ENCODE results near the gene CCDC83. TPM values are rescaled to one million over a fixed set of nuclear protein-coding genes. Genes with fewer than 3 reads are reported as not detected.

The CCDC83 gene
- total RNA-seq, 1 donor from 2014 or later, result not detected

- H3K79me2 ChIP-seq (ENCODE audit: low read depth), result no peaks in the 10 kb centered on the region
- H3K4me3 ChIP-seq, result no peak overlapping the region
- no peaks in the 10 kb centered on the region for H3K4me1 ChIP-seq
- DNase-seq (ENCODE audit: low spot score), result no peak
- no peak overlapping the region for H2AFZ ChIP-seq (replicated peaks)
- H3F3A ChIP-seq (ENCODE audit: low read depth), result no peaks in the 10 kb centered on the region
- no peak overlapping the region for H3K4me2 ChIP-seq
- Mint-ChIP-seq H3K27me3 (ENCODE audit: insufficient read depth, low read depth) (peaks cover 2% of the 10 kb centered on the region), H3K36me3 (no peaks in the 10 kb centered on the region), H3K4me3 (no peak overlapping the region), H3K4me1 (peaks cover 3% of the 10 kb centered on the region), H3K9me3 (no peaks in the 10 kb centered on the region), H3K27ac (no peak overlapping the region)
- H3K9me3 ChIP-seq (ENCODE audit: low read depth), result peaks cover 5% of the 10 kb centered on the region
- H3K9ac ChIP-seq, result no peak overlapping the region
- TF ChIP-seq EZH2phosphoT487 (IDR thresholded peaks at IDR 0.05) (no peak), EZH2 (IDR thresholded peaks at IDR 0.05) (no peak)
- TF ChIP-seq, protein P1, sequence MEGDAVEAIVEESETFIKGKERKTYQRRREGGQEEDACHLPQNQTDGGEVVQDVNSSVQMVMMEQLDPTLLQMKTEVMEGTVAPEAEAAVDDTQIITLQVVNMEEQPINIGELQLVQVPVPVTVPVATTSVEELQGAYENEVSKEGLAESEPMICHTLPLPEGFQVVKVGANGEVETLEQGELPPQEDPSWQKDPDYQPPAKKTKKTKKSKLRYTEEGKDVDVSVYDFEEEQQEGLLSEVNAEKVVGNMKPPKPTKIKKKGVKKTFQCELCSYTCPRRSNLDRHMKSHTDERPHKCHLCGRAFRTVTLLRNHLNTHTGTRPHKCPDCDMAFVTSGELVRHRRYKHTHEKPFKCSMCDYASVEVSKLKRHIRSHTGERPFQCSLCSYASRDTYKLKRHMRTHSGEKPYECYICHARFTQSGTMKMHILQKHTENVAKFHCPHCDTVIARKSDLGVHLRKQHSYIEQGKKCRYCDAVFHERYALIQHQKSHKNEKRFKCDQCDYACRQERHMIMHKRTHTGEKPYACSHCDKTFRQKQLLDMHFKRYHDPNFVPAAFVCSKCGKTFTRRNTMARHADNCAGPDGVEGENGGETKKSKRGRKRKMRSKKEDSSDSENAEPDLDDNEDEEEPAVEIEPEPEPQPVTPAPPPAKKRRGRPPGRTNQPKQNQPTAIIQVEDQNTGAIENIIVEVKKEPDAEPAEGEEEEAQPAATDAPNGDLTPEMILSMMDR (IDR thresholded peaks at IDR 0.05), result no peak
- H3K27ac ChIP-seq, result no peak overlapping the region
- H3K27me3 ChIP-seq, result no peaks in the 10 kb centered on the region
- no peaks in the 10 kb centered on the region for H4K20me1 ChIP-seq (ENCODE audit: low read depth)
- H3K36me3 ChIP-seq, result no peaks in the 10 kb centered on the region
Measured at GRCh38 chr11:85912414-85912813, 57.2 kb downstream of the CCDC83 start.

DNA sequence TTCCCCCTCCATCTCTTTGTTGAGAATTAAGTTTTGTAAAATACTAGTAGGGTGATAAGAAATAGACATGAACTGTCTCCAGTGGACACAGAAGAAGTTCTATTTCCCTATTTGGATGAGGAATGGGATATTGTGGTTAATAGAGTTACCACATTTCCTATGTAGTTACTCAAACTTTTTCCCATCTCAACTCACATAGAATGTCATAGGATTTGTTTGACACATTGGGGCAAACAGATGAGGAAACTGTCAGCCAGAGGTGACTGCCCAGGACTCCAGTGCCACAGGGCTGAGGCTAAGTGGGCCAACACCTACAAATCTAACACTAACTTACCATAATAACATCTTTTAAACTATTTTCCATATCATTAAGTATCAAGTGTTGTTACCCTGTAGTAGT, 58.3 kb downstream of the CCDC83 start:
- Mint-ChIP-seq H3K4me3 (no peak overlapping the region), H3K4me1 (peaks cover 3% of the 10 kb centered on the region), H3K36me3 (no peaks in the 10 kb centered on the region), H3K27me3 (ENCODE audit: insufficient read depth, low read depth) (peaks cover 7% of the 10 kb centered on the region), H3K27ac (no peak overlapping the region), H3K9me3 (no peaks in the 10 kb centered on the region)
- no peak for TF ChIP-seq EZH2phosphoT487 (IDR thresholded peaks at IDR 0.05)
- TF ChIP-seq EZH2 (IDR thresholded peaks at IDR 0.05), result no peak
- TF ChIP-seq, protein P1 (IDR thresholded peaks at IDR 0.05), result no peak
- Histone ChIP-seq H3K9ac (no peak overlapping the region), H4K20me1 (ENCODE audit: low read depth) (no peaks in the 10 kb centered on the region), H2AFZ (replicated peaks) (no peak overlapping the region), H3K27ac (no peak overlapping the region), H3K9me3 (ENCODE audit: low read depth) (peaks cover 5% of the 10 kb centered on the region), H3F3A (ENCODE audit: low read depth) (no peaks in the 10 kb centered on the region), H3K4me1 (no peaks in the 10 kb centered on the region), H3K4me2 (no peak overlapping the region), H3K4me3 (no peak overlapping the region), H3K36me3 (no peaks in the 10 kb centered on the region), H3K79me2 (ENCODE audit: low read depth) (no peaks in the 10 kb centered on the region), H3K27me3 (no peaks in the 10 kb centered on the region)
- no peak for DNase-seq (ENCODE audit: low spot score)

- peaks cover 4% of the 10 kb centered on the region for H3K4me1 ChIP-seq
- H3K9ac ChIP-seq, result no peak overlapping the region
- H3K27ac Mint-ChIP-seq, result no peak overlapping the region
- H3K9me3 Mint-ChIP-seq, result no peaks in the 10 kb centered on the region
- H3K27me3 ChIP-seq, result no peaks in the 10 kb centered on the region
- H3K79me2 ChIP-seq (ENCODE audit: low read depth), result no peaks in the 10 kb centered on the region
- no peak for TF ChIP-seq EZH2 (IDR thresholded peaks at IDR 0.05)
- TF ChIP-seq, protein P1 (IDR thresholded peaks at IDR 0.05), result no peak
- no peak for TF ChIP-seq EZH2phosphoT487 (IDR thresholded peaks at IDR 0.05)
- no peak overlapping the region for H3K4me3 ChIP-seq
- H3K4me2 ChIP-seq, result no peak overlapping the region
- peaks cover 5% of the 10 kb centered on the region for H3K9me3 ChIP-seq (ENCODE audit: low read depth)
- no peaks in the 10 kb centered on the region for H4K20me1 ChIP-seq (ENCODE audit: low read depth)
- no peaks in the 10 kb centered on the region for H3F3A ChIP-seq (ENCODE audit: low read depth)
- DNase-seq (ENCODE audit: low spot score), result no peak
- H3K4me3 Mint-ChIP-seq, result no peak overlapping the region
- H3K36me3 ChIP-seq, result no peaks in the 10 kb centered on the region
- H3K36me3 Mint-ChIP-seq, result no peaks in the 10 kb centered on the region
- peaks cover 7% of the 10 kb centered on the region for H3K27me3 Mint-ChIP-seq (ENCODE audit: insufficient read depth, low read depth)
- no peak overlapping the region for H2AFZ ChIP-seq (replicated peaks)
- H3K27ac ChIP-seq, result no peak overlapping the region
- H3K4me1 Mint-ChIP-seq, result peaks cover 9% of the 10 kb centered on the region
Measured at GRCh38 chr11:85914425-85914824, 59.2 kb downstream of the CCDC83 start.

Measured in neural progenitor cell (in vitro differentiated cells).